Measurements from ENCODE around the gene C1QTNF5. TPM values are rescaled to one million over a fixed set of nuclear protein-coding genes. Genes with fewer than 3 reads are reported as not detected.

C1QTNF5 gene
- total RNA-seq, 1 donor from 2014 or later: not detected

DNA sequence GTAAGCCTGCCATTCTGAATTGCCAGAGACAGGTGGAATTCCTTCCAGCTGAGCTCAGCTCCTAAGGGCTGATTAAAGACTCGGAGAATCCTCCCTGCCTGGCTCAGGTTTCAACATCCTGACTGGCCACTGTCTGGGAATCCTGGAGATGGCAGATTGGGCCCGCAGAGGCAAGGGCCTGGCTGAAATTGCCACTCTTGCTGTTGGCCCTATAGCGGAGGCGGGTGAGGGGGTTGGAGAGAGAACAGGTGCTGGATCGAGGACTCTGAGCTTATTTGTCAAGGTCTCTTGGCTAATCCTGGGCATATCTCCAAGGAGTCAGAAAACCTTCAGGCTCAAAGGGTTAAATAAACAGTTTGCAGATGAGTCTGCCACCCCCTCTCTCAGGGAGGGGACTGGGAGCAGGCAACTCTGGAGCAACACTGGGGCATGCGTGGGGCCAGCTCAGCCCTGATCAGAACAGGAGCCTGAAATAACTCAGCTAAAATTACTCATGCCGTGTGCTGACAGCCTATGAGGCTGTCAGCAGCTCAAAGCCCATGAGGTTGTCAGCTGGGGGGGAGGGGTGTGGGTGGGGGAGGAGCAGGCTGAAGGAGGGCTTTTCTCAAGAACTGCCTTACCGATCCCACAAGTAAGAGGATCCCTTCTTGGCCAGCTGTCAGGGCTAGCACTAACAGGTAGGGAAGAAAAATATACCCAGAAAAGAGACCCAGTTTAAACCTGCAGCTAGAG, 20.5 kb upstream of the C1QTNF5 start:
- CTCF ChIA-PET: interaction anchor here (1.0 to 1.2 kb wide), 3 partner anchors 9 to 113 kb away, joined by 3 to 4 read pairs (median 3); no protein-coding TSS in a partner anchor
- intact Hi-C loops (cut with micrococcal nuclease): no loop called here
- Mint-ChIP-seq H3K27me3 (peaks cover 35% of the 10 kb centered on the region), H3K9me3 (no peaks in the 10 kb centered on the region), H3K36me3 (ENCODE audit: low read depth) (no peaks in the 10 kb centered on the region), H3K4me3 (no peak overlapping the region), H3K27ac (no peak overlapping the region), H3K4me1 (peaks cover 15% of the 10 kb centered on the region)
- DNase-seq: no peak
- POLR2A ChIA-PET: interaction anchor here (0.7 kb wide), 1 partner anchor 614 kb away, joined by 3 read pairs; no protein-coding TSS in a partner anchor
- no peak for ATAC-seq (ENCODE audit: low read depth)
- TF ChIP-seq, protein P1, sequence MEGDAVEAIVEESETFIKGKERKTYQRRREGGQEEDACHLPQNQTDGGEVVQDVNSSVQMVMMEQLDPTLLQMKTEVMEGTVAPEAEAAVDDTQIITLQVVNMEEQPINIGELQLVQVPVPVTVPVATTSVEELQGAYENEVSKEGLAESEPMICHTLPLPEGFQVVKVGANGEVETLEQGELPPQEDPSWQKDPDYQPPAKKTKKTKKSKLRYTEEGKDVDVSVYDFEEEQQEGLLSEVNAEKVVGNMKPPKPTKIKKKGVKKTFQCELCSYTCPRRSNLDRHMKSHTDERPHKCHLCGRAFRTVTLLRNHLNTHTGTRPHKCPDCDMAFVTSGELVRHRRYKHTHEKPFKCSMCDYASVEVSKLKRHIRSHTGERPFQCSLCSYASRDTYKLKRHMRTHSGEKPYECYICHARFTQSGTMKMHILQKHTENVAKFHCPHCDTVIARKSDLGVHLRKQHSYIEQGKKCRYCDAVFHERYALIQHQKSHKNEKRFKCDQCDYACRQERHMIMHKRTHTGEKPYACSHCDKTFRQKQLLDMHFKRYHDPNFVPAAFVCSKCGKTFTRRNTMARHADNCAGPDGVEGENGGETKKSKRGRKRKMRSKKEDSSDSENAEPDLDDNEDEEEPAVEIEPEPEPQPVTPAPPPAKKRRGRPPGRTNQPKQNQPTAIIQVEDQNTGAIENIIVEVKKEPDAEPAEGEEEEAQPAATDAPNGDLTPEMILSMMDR (IDR thresholded peaks at IDR 0.05): no peak

DNA sequence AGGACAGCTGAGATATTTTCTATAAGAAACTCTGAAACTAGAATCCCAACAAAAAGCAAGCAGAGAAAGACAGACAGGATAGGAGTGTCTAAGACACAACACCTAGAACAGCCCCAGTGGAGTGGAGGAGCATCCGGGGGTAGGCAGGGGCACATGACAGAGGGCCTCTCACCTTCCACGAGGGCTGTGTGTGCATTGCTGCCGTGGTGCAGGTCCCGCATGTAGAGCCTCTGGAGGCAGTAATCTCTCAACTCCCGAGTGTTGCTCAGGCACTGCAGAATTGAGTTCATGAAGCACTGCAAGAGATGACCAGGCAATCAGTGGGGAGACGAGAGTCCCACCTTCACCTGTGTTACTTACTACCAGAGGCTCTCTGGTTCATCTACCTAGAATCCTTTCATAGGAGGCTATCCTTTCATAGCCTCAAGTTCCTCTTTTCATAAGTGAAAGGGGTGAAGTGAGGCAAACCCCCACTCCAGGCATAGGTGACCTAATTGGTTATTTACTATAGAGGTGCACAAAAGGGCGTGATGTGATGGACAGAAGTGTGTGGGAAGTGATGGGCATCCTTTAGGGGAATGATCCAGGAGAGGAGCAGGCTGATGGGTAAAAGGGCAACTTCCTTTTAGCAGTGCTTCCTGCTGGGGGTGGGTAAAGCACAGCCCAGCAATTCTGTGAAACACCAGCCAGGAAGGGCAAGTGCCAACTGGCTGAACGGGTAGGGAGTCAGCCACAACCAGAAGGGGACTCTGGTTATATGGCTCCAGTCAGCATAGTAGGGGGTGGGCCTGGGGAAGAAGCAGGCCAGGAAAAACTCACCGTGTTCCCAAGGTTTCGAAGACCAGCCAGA, 18.9 kb upstream of the C1QTNF5 start:
- Mint-ChIP-seq H3K4me3 (no peak overlapping the region), H3K4me1 (peaks cover 15% of the 10 kb centered on the region), H3K36me3 (ENCODE audit: low read depth) (no peaks in the 10 kb centered on the region), H3K27ac (no peak overlapping the region), H3K27me3 (peaks cover 32% of the 10 kb centered on the region), H3K9me3 (no peaks in the 10 kb centered on the region)
- intact Hi-C loops (cut with micrococcal nuclease): no loop called here
- TF ChIP-seq, protein P1 (IDR thresholded peaks at IDR 0.05): no peak
- ChIA-PET CTCF (no interaction called here), POLR2A (no interaction called here)
- ATAC-seq (ENCODE audit: low read depth) (no peak), DNase-seq (no peak)

DNA sequence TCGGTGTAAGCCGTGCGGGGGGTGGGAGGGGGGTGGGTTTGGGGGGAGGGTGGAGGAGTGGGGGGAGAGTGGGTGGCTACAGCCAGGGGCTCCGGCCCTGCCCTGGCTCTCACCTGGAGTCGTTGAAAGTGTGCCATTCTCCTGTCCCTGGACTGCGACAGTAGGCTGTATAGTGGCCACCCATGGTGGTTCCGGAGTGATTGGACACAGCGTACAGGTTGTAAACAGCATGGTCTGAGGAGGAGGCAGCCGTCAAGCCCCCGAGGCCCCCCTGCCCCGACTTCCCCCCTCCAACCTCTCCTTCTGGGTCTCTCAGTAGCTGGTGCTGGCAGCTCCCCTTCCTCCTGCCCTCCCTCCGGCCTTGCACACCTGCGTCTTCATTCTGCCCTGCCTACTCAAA, 16.4 kb upstream of the C1QTNF5 start:
- POLR2A ChIA-PET: interaction anchor here (1.2 kb wide), 1 partner anchor 23 kb away, joined by 3 read pairs; the partner anchor contains the start of gene RNF26
- TF ChIP-seq, protein P1 (IDR thresholded peaks at IDR 0.05): no peak
- H3K4me1 Mint-ChIP-seq: peaks cover 9% of the 10 kb centered on the region
- no peaks in the 10 kb centered on the region for H3K36me3 Mint-ChIP-seq (ENCODE audit: low read depth)
- no peak for ATAC-seq (ENCODE audit: low read depth)
- H3K27me3 Mint-ChIP-seq: peaks cover 39% of the 10 kb centered on the region
- CTCF ChIA-PET: interaction anchor here (0.7 to 3.7 kb wide), 14 partner anchors 9 to 880 kb away, joined by 3 to 50 read pairs (median 4); partner anchors contain the start of genes C1QTNF5 and USP2
- H3K4me3 Mint-ChIP-seq: peak overlapping the region; percentile 54
- no peak overlapping the region for H3K27ac Mint-ChIP-seq
- no peak for DNase-seq
- intact Hi-C loops (cut with micrococcal nuclease): no loop called here
- no peaks in the 10 kb centered on the region for H3K9me3 Mint-ChIP-seq

DNA sequence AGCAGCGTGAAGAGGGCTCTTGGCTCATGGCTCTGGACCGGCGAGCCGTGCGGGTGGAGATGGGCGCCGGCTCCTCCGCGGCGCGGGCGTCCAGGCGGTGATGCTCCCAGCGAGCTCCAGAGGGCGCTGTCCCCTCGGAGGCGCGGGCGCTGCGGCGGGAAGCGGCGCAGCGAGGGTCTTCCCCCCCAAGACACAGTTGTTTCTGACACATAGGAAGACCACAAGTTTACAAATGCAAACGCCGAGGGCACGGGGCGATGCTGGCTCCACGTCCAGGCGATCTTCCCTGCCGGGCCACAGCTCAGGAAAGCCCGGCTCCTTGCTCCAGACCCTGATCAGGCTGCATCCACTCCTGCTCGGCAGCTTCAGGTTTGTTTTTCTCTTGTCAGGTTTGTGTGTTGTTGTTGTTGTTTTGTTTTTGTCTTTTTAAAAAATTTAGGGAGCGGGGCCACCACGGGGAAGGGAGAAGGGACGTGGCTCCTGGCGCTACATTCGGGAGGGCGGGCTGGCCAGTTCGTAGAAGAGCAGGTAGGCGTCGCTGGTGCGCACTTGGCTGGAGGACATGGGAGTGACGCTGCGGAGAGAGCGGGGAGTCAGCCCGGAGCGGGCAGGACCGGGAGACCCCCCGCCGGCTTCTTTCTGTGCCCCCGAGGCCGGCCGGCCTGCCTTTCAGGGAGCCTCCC, 15.8 kb upstream of the C1QTNF5 start:
- Mint-ChIP-seq H3K36me3 (ENCODE audit: low read depth) (no peaks in the 10 kb centered on the region), H3K4me3 (peak overlapping the region; percentile 89), H3K27me3 (peaks cover 43% of the 10 kb centered on the region), H3K27ac (peak overlapping the region; percentile 37), H3K9me3 (no peaks in the 10 kb centered on the region), H3K4me1 (peaks cover 9% of the 10 kb centered on the region)
- ATAC-seq (ENCODE audit: low read depth) (peak; percentile 90), DNase-seq (peak; percentile 65)
- intact Hi-C loops (cut with micrococcal nuclease): loop anchor here (1.0 kb wide), 5 partner anchors 16 to 178 kb away; partner anchors contain the start of genes C1QTNF5 and USP2
- POLR2A ChIA-PET: interaction anchor here (0.6 to 1.2 kb wide), 4 partner anchors 22 to 430 kb away, joined by 3 to 4 read pairs (median 3); partner anchors contain the start of gene RNF26
- CTCF ChIA-PET: interaction anchor here (0.7 to 3.7 kb wide), 20 partner anchors 9 to 880 kb away, joined by 3 to 50 read pairs (median 4); partner anchors contain the start of genes C1QTNF5 and USP2
- TF ChIP-seq, protein P1 (IDR thresholded peaks at IDR 0.05): peak; percentile 75

Data from activated B cell treated with CpG ODN at 0.5 μM for 24 hours (primary cell).